Right cardiac atrium (tissue), 5 donors: ENCODE data around the gene MACROD2. TPM values are rescaled to one million over a fixed set of nuclear protein-coding genes. Genes with fewer than 3 reads are reported as not detected.
A peak's percentile ranks its signal among the peaks of the same experiment; 100 is the strongest.

Source experiments
- ATAC-seq, 2 donors: fragments of 200-7000 bp; cut with Tn5 transposase; one replicate each; pipeline versions ENCODE4 v1.8.0 to v1.9.1; 2020; ENCODE audit warnings: moderate library complexity in 2 of 2, mild to moderate bottlenecking in 1 of 2
- DNase-seq, 3 donors: peaks; one replicate each; pipeline ENCODE4 v3.0.0-alpha.2; 2020
- H3K27ac ChIP-seq: one replicate; pipeline ENCODE4 v1.5.1; 2013; ENCODE audit warnings: mild to moderate bottlenecking, low read length, control low read depth, moderate library complexity
- H3K27me3 ChIP-seq: one replicate; pipeline ENCODE4 v1.6.1; 2013; ENCODE audit not compliant: control insufficient read depth, insufficient read depth
- H3K4me1 ChIP-seq: one replicate; pipeline ENCODE4 v1.6.1; 2013; ENCODE audit warnings: low read length; ENCODE audit not compliant: control insufficient read depth, insufficient read depth
- H3K4me3 ChIP-seq: one replicate; pipeline ENCODE4 v1.5.1; 2013; ENCODE audit warnings: low read length, control low read depth
- H3K9me3 ChIP-seq: one replicate; pipeline ENCODE4 v1.6.1; 2013; ENCODE audit warnings: low read length; ENCODE audit not compliant: control insufficient read depth
- WGBS: extraction: QIAGEN DNeasy Blood & Tissue Kit; methylation state at CpG from one replicate; pipeline ENCODE4 v1.1.7; 2013; 5-methylcytosine and 5-hydroxymethylcytosine counted together
- intact Hi-C, 4 donors: fragments of 100-400 bp; cut with DNase I; formaldehyde crosslinking; loops; one replicate each; pipeline versions ENCODE4 v1.11.0 to v1.14.0; 2022 to 2023
- polyA plus RNA-seq: library from polyadenylated mRNA; stranded (reverse); fragments of 200-250 nt; gene quantifications from one replicate; pipeline ENCODE4 v1.2.3, GENCODE V29; 2013
- total RNA-seq, 4 donors: library from RNA; stranded (reverse); fragmentation: NEBNext Ultra II Directional; extraction: Animal tissue kit (Norgen Biotek cat#: 25700); gene quantifications; one replicate each; pipeline ENCODE4 v1.2.1, GENCODE V29; 2021
- donor health status: healthy with polysubstance abuse.
- donor health status: DM: no; HTN: yes; CAD: no.
- donor health status: DM: no; HTN: no; CAD: no.
- donor health status: DM: no; HTN: yes; CAD: no; lungs with severe emphysema.
- donor health status: DM: yes; HTN: yes; CAD: no.

The MACROD2 gene
- total and polyA plus RNA-seq, 5 donors = 0.61 to 4.4 (median 2.4) TPM

GRCh38 chr20:14932040-14932439, 936.7 kb downstream of the MACROD2 start:
- WGBS = 89% methylated on average over 4 of the region's 4 CpGs
- intact Hi-C loops = no loop called here
- DNase-seq (no peak), ATAC-seq (no peak)
- Histone ChIP-seq H3K4me3 (no peak overlapping the region), H3K4me1 (no peaks in the 10 kb centered on the region), H3K27me3 (no peaks in the 10 kb centered on the region), H3K9me3 (no peaks in the 10 kb centered on the region), H3K27ac (no peak overlapping the region)

GRCh38 chr20:14935285-14935684, 940.0 kb downstream of the MACROD2 start:
- Histone ChIP-seq H3K27me3 (no peaks in the 10 kb centered on the region), H3K4me1 (no peaks in the 10 kb centered on the region), H3K4me3 (no peak overlapping the region), H3K27ac (no peak overlapping the region), H3K9me3 (no peaks in the 10 kb centered on the region)
- no peak for ATAC-seq
- no peak for DNase-seq
- intact Hi-C loops = no loop called here
- WGBS = 26% methylated on average over 1 of the region's 1 CpG

- DNase-seq = no peak
- Histone ChIP-seq H3K9me3 (no peaks in the 10 kb centered on the region), H3K27me3 (no peaks in the 10 kb centered on the region), H3K4me1 (no peaks in the 10 kb centered on the region), H3K4me3 (no peak overlapping the region), H3K27ac (no peak overlapping the region)
- intact Hi-C loops = no loop called here
- WGBS = 92% methylated on average over 3 of the region's 3 CpGs
- no peak for ATAC-seq
Observed at GRCh38 chr20:14937021-14937420, 941.7 kb downstream of the MACROD2 start.

GRCh38 chr20:14937846-14938245, 942.5 kb downstream of the MACROD2 start:
- Histone ChIP-seq H3K27me3 (no peaks in the 10 kb centered on the region), H3K4me1 (no peaks in the 10 kb centered on the region), H3K9me3 (no peaks in the 10 kb centered on the region), H3K27ac (no peak overlapping the region), H3K4me3 (no peak overlapping the region)
- DNase-seq (no peak), ATAC-seq (no peak)
- WGBS = 82% methylated on average over 2 of the region's 2 CpGs
- intact Hi-C loops = no loop called here

GRCh38 chr20:14947536-14947935, 952.2 kb downstream of the MACROD2 start:
- Histone ChIP-seq H3K9me3 (no peaks in the 10 kb centered on the region), H3K27me3 (no peaks in the 10 kb centered on the region), H3K4me1 (no peaks in the 10 kb centered on the region), H3K4me3 (no peak overlapping the region), H3K27ac (no peak overlapping the region)
- intact Hi-C loops = no loop called here
- WGBS = 44% methylated on average over 1 of the region's 1 CpG
- ATAC-seq (no peak), DNase-seq (no peak)

GRCh38 chr20:14947946-14948345, 952.6 kb downstream of the MACROD2 start:
- H3K4me1 ChIP-seq = no peaks in the 10 kb centered on the region
- ATAC-seq (no peak), DNase-seq (no peak)
- intact Hi-C loops = no loop called here
- H3K4me3 ChIP-seq = no peak overlapping the region
- H3K9me3 ChIP-seq = no peaks in the 10 kb centered on the region
- 50% methylated on average over 1 of the region's 1 CpG for WGBS
- no peak overlapping the region for H3K27ac ChIP-seq
- no peaks in the 10 kb centered on the region for H3K27me3 ChIP-seq

GRCh38 chr20:14948416-14948815, 953.1 kb downstream of the MACROD2 start:
- intact Hi-C loops = no loop called here
- ATAC-seq (no peak), DNase-seq (no peak)
- Histone ChIP-seq H3K4me3 (no peak overlapping the region), H3K27ac (no peak overlapping the region), H3K9me3 (no peaks in the 10 kb centered on the region), H3K4me1 (no peaks in the 10 kb centered on the region), H3K27me3 (no peaks in the 10 kb centered on the region)
- 78% methylated on average over 3 of the region's 3 CpGs for WGBS

- intact Hi-C loops = no loop called here
- no peak overlapping the region for H3K4me3 ChIP-seq
- H3K27ac ChIP-seq = no peak overlapping the region
- no peaks in the 10 kb centered on the region for H3K9me3 ChIP-seq
- no peak for DNase-seq
- H3K4me1 ChIP-seq = no peaks in the 10 kb centered on the region
- no peak for ATAC-seq
- 82% methylated on average over 1 of the region's 1 CpG for WGBS
- no peaks in the 10 kb centered on the region for H3K27me3 ChIP-seq
Observed at GRCh38 chr20:14950633-14951032, 955.3 kb downstream of the MACROD2 start.

DNA sequence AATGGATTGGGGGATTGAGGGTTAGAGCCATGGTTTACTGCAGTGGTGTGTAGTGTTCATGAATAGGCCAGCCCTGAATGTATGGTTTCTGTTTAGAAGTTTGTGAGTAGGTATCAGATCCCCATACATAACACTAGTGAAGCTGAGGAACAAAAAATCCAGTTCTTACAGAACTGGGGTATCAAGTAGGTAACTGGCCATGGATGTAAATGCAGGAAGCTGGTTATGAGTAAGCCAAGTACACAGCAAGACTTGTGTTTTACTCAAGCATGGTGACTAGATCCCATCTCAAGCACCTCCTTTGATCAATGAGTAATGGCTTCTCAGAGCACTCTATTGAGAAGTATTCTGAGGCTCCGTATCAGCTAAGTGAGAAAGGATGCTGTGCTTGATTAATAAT, 955.8 kb downstream of the MACROD2 start:
- intact Hi-C loops = no loop called here
- WGBS = 70% methylated on average over 1 of the region's 1 CpG
- DNase-seq = no peak

GRCh38 chr20:14951707-14952418, 956.5 kb downstream of the MACROD2 start:
- 49% methylated on average over 3 of the region's 3 CpGs for WGBS

More for the DNA sequence above, 955.8 kb downstream of the MACROD2 start:
- Histone ChIP-seq H3K4me1 (no peaks in the 10 kb centered on the region), H3K27ac (no peak overlapping the region), H3K27me3 (no peaks in the 10 kb centered on the region), H3K9me3 (no peaks in the 10 kb centered on the region), H3K4me3 (no peak overlapping the region)
- ATAC-seq = no peak

DNA sequence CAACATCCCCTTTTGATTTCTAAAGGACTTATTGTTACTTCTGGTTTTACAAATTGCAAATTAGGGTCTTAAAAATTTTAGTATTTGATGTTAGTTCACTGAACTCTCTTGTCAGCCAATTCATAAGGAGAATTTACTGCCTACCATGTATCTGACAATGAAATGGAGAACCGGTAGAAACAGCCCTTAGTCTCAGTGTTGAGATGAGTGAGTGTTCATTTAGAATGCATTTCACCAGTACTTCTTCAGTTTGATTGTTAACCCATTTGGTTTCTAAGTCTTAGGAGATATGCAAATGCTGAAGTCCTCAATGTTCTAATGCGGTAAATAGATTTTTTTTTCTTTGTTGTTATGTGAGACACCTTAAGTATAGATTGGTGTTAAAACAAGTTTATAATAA, 958.4 kb downstream of the MACROD2 start:
- H3K27me3 ChIP-seq = no peaks in the 10 kb centered on the region
- intact Hi-C loops = no loop called here
- H3K4me1 ChIP-seq = no peaks in the 10 kb centered on the region
- DNase-seq (no peak), ATAC-seq (no peak)
- 90% methylated on average over 2 of the region's 2 CpGs for WGBS
- H3K4me3 ChIP-seq = no peak overlapping the region
- no peak overlapping the region for H3K27ac ChIP-seq
- H3K9me3 ChIP-seq = no peaks in the 10 kb centered on the region

More at GRCh38 chr20:14951707-14952418, 956.5 kb downstream of the MACROD2 start:
- Histone ChIP-seq H3K27me3 (no peaks in the 10 kb centered on the region), H3K9me3 (no peaks in the 10 kb centered on the region), H3K27ac (no peak overlapping the region), H3K4me1 (no peaks in the 10 kb centered on the region), H3K4me3 (no peak overlapping the region)
- intact Hi-C loops = no loop called here
- peak; percentile 43 to 98 for ATAC-seq
- no peak for DNase-seq

- no peak for DNase-seq
- 95% methylated on average over 4 of the region's 4 CpGs for WGBS
- no peaks in the 10 kb centered on the region for H3K4me1 ChIP-seq
- intact Hi-C loops = no loop called here
- no peaks in the 10 kb centered on the region for H3K9me3 ChIP-seq
- no peak overlapping the region for H3K27ac ChIP-seq
- ATAC-seq = no peak
- H3K4me3 ChIP-seq = no peak overlapping the region
- no peaks in the 10 kb centered on the region for H3K27me3 ChIP-seq
Observed at GRCh38 chr20:14955399-14955798, 960.1 kb downstream of the MACROD2 start.
